ENCODE results near the gene ITGB1.

ITGB1 gene

GRCh38 chr10:32954545-32955298 lies 3.3 kb downstream of the ITGB1 start:
- DNase-seq = no peak

GRCh38 chr10:32954080-32954479 lies 4.0 kb downstream of the ITGB1 start:
- DNase-seq = peak in 1 of 2 experiments; percentile 54

GRCh38 chr10:32953277-32953927 lies 4.6 kb downstream of the ITGB1 start:
- DNase-seq = peak in 1 of 2 experiments; percentile 51

GRCh38 chr10:32952541-32953276 lies 5.3 kb downstream of the ITGB1 start:
- DNase-seq = no peak

- DNase-seq = no peak
Measured at GRCh38 chr10:32952094-32952493, 5.9 kb downstream of the ITGB1 start.

- DNase-seq = peak in 1 of 2 experiments; percentile 68
Measured at GRCh38 chr10:32951111-32951510, 6.9 kb downstream of the ITGB1 start.

- peak in 1 of 2 experiments; percentile 58 for DNase-seq
Measured at GRCh38 chr10:32950591-32951108, 7.4 kb downstream of the ITGB1 start.

GRCh38 chr10:32949221-32949678 lies 8.8 kb downstream of the ITGB1 start:
- no peak for DNase-seq

GRCh38 chr10:32948451-32948850 lies 9.6 kb downstream of the ITGB1 start:
- no peak for DNase-seq

- DNase-seq = no peak
Measured at GRCh38 chr10:32947586-32947985, 10.4 kb downstream of the ITGB1 start.

- no peak for DNase-seq
Measured at GRCh38 chr10:32946108-32946507, 11.9 kb downstream of the ITGB1 start.

- DNase-seq = no peak
Measured at GRCh38 chr10:32943854-32944661, 14.0 kb downstream of the ITGB1 start.

- no peak for DNase-seq
Measured at GRCh38 chr10:32943395-32943794, 14.6 kb downstream of the ITGB1 start.

- DNase-seq = no peak
Measured at GRCh38 chr10:32942081-32942480, 15.9 kb downstream of the ITGB1 start.

- no peak for DNase-seq
Measured at GRCh38 chr10:32941357-32941756, 16.7 kb downstream of the ITGB1 start.

GRCh38 chr10:32940321-32941301 lies 17.4 kb downstream of the ITGB1 start:
- no peak for DNase-seq

- DNase-seq = peak in 1 of 2 experiments; percentile 23
Measured at GRCh38 chr10:32939296-32940111, 18.5 kb downstream of the ITGB1 start.

- DNase-seq = peak in 1 of 2 experiments; percentile 36
Measured at GRCh38 chr10:32938554-32939061, 19.4 kb downstream of the ITGB1 start.

GRCh38 chr10:32937911-32938424 lies 20.1 kb downstream of the ITGB1 start:
- no peak for DNase-seq

GRCh38 chr10:32932225-32932729 lies 25.8 kb downstream of the ITGB1 start:
- no peak for DNase-seq
